GM04503 (cell line): Measurements from ENCODE around the gene CAMK1G.

Source experiments
- DNase-seq: peaks from one replicate; pipeline ENCODE4 v3.0.0-alpha.2; 2012; ENCODE audit warnings: low read depth

Gene CAMK1G

DNA sequence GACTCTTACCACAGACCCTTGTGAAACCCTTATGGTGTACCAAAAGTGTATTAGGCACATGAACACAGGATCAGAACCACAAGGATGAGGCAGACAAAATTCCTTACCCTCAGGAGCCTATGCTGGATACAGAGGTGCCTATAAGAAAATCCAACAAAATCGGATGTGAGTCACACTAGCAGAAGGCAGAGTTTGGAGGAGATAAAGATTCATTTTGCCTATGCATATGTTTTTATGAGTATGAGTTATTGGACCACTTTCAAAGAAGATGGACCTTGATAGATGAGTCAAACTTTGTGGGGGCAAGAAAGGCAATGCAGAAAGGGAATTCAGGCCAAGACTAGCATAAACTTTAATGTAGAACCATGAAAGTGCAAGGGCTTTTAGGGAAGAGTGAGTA, 17.0 kb downstream of the CAMK1G start:
- no peak for DNase-seq

DNA sequence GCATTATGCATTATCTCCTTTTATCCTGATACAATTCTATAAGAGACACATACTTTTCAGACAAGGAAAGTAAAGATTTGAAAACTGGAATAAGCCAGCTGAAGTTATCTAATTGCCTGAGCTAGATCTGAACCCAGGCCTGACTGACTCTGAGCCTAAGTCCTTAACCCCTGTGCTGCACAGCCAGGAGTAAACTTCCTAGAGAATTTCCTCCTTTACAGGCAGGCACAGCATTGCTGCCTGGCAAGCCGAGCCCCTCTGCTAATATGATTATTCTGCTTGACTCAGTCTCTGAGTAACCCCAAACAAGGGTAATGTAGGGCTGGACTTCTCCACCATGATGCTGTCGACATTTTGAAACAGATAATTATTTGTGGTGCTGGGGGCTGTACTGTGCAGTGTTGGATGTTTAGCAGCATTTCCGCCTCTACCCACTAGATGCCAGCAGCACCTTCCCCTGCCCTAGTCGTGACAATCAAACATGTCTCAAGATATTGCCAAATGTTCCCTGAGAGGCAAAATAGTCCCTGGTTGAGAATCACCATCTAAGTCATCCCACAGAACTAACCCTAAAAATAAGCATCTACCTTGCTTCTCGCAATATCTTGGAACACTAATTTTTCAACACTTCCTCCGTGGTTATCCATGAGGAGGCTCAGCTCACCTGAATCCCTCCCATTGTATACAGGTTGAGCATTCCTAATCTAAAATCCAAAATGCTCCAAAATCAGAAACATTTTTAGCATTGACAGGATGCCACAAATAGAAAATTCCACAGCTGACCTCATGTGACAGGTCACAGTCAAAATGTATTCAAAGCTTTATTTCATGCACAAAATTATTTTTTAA, 18.5 kb downstream of the CAMK1G start:
- DNase-seq: no peak

DNA sequence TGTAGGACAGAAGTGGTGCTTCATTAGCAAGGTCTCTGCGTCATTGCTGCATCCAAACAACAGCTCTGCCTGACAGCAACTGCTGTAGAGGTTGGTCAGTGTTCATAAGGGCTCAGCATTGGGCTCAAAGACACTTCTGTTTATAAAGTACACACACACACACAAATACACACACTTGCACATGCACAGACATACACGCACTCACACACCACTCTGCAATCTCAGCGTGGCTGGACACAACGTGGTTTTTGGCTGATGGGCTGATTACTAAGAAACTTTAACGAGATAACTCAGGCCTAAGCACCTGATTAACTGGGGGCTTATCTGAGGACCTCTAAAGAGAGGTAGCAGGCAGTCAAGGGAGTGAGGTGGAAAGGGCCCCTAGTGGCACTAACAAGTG, 20.4 kb downstream of the CAMK1G start:
- no peak for DNase-seq

DNA sequence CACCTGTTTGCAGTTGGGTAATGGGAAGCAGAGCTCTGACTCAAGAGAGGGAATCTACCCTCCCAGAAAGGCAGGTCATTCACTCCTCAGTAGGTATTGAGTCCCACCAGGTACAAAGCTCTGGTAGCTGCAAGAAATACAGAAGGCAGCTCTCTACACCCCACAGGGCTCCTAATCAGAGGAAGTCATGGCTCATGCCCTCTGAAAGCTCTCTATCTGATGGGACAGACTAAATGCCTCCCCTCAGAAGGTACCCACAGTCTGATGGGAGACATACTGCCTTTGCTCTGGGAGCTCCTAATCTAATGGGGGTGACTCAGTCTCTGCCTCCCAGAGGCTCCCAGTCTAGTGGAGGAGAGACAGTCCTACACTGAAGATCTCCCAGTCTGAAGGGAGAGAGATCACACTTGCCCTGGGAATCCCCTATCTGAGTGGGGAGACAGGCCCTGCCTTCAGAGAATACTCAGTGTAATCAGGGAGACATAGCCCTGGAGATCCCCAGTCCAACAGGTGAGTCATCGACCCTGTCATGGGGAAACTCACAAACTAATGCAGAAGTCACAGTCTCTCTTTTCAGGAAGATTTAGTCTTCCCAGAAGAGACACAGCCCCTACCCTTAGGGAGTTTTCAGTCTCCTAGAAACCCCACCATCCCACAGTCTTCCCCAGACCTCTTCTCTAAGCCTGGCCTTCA, 23.7 kb downstream of the CAMK1G start:
- no peak for DNase-seq

DNA sequence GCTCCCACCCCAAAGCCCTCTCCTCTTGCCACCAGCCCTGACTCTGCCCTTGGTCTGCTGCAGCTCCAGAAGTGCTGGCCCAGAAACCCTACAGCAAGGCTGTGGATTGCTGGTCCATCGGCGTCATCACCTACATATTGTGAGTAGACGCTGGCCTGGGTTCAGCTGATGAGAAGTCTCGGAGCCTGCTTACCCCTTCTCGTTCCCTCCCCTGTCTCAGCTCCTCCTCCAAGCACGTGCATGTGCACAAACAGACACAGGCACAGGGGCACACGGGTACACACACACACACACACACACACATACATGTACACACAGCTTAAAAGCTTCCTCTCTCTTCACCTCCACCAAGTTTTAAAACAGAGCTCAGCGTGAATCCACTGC, 24.3 kb downstream of the CAMK1G start:
- no peak for DNase-seq

DNA sequence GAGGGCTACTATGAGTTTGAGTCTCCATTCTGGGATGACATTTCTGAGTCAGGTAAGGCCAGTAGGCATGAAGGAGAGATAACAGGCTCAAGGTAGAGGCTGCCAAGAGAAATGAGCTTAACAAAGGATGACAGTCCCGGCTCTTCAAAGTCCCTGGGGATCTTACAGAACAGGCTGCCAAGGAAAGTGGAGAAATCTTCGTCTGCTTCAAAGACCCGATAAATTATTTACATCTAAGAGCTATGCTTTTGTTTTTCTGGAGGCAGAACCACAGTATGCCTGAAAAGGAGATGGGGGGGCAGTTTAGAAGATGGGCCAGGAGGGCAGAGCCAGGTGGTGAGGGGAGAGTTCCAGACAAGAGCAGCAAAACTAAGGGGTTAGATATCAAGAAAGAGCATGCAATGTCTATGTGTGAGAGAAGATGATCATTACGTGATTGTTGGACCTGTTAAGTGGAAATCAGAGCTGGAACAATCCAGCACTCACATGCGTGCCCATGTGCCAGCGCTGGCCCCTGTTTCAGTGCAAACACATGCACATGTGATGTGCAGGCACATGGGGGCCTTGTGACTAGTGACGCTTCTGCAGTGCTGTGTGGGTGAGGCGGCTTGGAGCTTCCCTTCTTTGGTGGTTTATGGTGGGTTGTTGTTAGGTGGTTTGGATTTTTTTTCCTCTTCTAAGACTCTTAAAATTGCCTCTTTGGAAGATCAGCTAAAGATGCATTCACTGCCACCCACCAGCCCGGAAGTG, 25.7 kb downstream of the CAMK1G start:
- no peak for DNase-seq

DNA sequence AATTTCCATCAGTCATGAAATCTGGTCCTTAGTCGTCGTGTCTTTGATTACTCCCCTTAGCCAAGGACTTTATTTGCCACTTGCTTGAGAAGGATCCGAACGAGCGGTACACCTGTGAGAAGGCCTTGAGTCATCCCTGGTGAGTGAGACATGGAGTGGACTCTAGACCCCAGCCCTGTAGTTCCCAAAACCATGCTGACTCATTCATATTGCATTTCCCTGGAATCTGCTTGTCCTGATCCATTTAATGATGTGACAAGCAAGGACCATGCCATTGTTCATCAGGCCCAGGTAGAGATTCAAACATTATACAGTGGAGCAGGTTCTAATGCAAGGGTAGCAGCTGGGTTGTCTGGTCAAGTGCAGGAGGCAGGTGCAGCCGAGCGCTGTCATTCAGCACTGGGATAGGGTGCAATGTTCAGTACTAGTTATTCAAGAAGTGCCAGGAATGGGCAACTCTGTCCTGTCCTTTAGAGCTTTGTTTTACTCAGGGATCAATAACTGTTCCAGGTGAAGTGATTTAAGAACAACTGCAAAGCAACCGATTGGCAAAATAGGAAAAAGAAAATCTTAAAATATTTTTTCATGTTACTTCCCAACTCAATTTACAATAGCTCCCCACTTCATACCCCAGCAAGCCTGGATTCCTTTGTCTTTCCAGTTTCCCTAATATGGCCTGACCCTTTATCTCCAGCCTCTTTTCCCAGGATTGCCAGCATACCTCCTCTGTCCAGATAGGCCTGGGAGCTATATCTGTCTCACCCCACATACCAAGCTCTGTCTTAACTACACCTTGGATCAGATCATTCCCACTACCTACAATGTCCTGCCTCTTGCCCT, 26.5 kb downstream of the CAMK1G start:
- DNase-seq: no peak

DNA sequence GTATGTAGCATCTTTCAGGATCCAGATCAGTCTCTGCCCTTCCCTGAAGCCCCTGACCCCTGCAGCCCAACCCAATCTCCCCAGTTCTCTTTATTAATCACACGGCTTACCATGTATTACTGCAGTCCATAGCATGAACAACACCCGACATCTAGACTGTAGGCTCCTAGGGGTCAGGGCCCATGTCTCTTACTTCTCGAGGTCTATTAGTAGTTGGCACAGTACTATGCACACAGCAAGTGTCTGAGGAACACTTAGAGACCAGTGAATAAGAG, 27.1 kb downstream of the CAMK1G start:
- DNase-seq: no peak

DNA sequence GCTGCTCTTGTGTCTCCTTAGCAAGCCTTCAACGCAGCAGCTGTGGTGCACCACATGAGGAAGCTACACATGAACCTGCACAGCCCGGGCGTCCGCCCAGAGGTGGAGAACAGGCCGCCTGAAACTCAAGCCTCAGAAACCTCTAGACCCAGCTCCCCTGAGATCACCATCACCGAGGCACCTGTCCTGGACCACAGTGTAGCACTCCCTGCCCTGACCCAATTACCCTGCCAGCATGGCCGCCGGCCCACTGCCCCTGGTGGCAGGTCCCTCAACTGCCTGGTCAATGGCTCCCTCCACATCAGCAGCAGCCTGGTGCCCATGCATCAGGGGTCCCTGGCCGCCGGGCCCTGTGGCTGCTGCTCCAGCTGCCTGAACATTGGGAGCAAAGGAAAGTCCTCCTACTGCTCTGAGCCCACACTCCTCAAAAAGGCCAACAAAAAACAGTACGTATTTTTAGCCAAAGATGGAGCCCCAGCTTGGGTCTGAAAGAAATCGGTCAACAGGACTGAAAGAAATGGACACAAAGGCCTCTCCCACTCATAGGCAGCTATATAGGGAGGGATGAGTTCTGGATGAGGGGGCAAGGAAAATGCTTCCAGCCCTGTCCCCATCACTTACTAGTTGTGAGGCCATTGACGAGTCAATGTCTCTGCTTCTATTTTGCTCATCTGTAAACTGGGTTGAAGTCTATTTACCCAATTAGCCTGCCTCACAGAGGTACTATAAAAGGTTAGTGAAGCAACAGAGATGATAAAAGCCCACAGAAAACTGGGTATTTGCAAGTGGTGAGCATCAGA, 28.5 kb downstream of the CAMK1G start:
- no peak for DNase-seq

DNA sequence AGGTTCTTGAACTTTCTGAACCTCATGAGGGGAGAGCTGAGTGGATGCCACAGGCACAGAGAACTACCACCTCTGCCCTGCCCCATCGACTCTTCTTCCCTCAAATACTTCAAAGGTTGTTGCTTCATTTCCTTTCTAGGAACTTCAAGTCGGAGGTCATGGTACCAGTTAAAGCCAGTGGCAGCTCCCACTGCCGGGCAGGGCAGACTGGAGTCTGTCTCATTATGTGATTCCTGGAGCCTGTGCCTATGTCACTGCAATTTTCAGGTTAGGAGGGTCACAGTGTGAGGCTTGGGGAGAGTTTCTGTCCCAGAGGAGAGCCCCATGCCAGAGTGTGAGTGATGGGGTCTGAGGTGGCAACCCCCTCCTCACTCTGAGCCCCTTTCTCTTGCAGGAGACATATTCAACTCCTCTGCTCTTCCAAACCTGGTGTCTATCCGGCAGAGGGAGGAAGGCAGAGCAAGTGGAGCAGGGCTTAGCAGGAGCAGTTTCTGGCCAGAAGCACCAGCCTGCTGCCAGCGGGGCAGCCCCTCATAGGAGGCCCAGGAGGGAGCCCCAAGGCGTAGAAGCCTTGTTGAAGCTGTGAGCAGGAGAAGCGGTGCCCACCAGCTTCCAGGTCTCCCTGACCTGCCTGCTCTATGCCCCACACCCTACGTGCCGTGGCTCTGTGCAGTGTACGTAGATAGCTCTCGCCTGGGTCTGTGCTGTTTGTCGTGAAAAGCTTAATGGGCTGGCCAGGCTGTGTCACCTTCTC, 29.3 kb downstream of the CAMK1G start:
- DNase-seq: no peak

DNA sequence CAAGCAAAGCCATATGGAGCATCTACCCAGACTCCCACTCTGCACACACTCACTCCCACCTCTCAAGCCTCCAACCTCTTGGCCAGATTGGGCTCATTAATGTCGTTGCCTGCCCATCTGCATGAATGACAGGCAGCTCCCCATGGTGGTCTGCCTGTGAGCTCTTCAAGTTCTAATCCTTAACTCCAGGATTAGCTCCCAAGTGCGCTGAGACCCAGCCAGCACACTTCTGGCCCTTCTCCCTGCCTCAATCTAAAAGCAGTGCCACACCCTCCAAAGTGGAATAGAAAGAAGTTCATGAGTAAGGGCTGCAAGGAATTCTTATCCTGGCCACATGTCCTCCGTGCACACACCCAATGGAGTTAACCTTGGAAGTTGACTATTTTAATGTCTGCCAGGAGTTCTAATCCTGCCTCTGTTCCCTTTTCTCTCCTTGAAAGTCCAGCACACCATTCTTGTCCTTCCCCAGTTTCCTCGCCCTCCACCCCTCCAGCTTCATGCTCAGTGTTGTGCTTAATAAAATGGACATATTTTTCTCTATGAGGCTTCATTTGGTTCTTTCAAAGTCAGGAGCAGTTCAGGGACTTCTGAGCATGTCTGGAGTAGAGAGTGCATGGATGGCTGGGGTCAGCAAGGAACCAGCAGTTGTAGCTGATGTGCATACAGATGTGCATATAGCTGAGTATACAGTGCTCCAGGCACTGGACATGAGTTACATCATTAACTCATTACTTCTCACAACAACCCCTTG, 30.1 kb downstream of the CAMK1G start:
- no peak for DNase-seq

DNA sequence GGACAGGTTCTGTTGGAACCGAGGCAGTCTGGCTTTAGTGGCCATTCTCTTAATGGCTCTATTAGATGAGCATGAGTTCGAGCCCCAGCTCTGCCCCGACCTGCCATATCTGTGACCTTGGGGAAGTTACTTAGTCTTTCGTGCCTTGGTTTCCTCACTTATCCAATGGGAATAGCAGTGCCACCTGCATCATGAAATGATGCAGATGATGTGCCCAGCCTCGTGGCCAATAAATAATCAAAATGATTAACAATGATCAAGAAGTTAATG, 30.6 kb downstream of the CAMK1G start:
- no peak for DNase-seq

DNA sequence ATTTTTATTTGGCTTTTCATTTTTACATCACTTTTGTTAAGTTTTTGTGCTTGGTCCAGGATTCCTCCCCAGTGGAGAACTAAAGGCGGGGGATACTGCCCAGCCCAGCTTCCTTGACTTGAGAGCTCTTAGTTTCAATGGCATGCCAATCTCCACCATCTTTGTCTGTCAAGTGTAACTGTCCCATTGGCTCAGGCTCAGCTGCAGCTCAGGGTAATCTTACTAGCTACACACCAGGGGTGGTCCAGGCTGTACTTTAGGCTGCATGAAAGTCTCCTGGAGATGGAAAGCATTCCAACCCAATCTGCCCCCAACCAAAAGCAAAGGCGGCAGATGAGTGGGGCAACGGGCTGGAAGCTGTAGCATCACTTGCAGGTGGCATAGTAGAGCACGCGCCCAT, 31.4 kb downstream of the CAMK1G start:
- no peak for DNase-seq

DNA sequence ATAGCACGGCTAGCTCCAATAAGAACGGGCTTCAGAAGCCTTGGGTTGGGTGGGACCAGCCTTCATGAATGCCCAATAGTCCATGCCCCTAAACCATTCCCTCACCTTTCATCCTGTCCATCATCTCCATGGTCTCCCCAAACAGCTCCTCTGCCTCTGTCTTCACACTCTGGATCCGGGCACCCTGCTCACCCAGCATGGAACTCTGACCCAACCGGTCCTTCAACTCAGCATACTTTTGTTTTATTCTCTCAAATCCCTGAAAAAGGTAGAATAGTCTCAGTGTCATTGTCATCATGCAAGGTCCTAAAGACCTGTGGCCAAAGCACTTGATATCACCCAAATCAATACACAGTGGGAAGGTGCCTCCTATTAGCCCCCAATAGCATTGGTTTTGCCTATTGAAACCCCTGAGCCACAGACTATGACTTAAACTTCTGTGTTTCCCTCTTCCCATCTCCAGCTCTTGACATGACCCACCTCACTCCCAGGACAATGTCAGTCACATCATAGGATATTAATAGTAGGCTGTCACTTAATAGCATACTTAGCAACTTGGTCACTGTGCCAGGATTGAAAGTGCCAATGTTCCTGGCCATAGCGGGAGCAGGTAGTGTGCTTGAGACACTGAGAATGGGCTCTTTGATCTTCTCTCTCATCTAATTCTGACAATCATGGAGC, 33.0 kb downstream of the CAMK1G start:
- DNase-seq: no peak

DNA sequence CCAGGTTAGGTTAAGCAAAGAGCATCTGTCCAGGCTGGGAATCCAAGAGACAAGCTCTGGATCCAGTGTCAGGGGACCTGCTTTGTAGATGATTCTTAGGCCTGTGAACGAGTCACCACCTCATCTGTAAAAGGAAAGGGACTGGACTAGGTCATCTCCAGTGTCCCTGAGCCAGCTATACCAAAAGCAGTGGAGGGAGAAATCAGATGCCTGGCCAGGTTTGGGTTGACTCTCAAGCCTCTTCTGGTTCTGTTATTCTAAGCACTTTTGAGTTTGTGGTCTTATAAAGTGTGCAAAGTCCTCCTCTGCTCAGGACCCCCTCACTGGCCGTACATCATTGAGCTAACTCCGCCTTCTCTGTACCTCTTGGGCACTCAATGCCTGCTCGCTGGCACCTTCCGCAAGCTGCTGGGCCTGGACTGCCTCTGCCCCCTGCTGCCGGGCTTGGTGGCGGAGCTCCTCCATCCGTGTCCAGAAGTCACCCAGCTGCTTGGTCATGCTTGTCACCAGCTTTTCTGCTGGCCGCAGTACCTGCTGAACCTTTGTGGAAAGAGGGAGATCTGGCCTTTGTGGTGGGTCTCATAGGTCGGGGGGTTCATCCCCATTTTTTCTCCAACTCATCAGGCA, 33.6 kb downstream of the CAMK1G start:
- no peak for DNase-seq

DNA sequence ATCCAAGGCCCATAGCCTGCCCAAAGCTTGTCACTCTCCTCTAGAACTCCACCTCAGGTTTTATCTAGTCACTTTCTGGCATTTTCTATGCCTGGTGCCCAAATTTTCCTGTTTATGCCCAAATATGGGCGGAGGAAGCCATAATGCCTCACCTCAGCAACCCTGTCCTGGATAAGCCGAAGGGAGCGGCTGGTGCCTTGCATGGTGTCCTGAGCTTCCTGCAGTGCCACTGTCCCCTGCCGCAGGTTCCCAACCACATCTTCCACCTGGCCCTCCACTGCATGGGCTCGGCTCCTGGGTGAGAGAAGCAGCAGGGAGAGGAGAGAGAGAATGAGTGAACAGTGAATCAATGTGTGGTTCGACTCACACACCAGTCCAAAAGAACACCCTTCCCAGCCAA, 34.2 kb downstream of the CAMK1G start:
- no peak for DNase-seq

DNA sequence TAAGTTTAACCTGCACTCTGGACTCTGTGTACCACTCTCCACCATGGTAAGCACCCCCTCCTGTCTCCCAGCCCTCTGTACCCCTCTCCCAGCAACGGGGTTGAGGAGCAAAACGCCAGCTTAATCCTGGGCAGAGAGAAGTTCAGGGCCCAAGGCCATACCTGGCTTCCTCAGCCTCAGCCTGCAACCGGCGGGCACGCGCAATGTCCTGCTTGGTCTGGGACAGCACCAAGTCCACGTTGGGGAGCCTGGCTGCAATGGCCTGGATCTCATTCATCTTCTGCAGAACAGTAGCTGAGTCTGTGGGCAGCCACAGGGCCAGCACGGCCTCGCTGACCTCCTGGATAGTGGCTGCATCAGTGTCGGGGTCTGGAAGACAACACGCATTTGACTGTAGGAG, 34.8 kb downstream of the CAMK1G start:
- DNase-seq: no peak

DNA sequence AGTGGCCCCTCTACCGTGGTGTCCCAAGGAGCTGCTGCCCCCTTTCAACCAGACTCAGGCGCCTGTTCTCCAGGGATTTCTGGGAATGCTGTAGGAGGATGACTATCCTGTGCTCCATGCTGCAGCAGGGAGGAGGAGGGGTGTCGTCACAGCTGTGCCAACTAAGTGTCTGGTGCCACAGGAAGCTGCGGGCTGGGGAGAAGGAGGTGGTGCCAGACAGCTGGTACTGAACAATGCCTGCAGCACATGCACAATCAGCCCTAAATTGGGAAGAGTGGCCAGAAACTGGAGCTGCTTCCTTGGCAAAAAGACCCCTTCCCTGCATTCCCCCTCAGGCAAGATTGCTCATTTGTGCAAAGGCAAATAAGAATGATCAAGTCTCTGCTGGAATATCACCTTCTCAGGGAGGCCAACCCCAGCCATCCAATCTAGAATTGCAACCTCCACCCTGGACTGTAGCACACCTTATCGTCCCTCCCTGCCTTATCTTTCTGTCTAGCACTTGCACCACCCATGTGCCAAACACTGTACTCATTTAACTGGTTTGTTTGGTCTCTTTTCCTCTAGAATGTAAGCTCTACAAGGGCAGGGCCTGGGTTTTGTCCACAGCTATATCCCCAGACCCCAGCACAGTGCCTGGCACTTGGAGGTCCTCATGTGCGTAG, 35.4 kb downstream of the CAMK1G start:
- no peak for DNase-seq
